GM18858 (cell line): ENCODE data around the gene ARSK.

Source experiments
- ATAC-seq: cut with Tn5 transposase; IDR thresholded peaks from one replicate; pipeline ENCODE4 v1.9.1; 2021; ENCODE audit not compliant: unreplicated experiment

The ARSK gene

DNA sequence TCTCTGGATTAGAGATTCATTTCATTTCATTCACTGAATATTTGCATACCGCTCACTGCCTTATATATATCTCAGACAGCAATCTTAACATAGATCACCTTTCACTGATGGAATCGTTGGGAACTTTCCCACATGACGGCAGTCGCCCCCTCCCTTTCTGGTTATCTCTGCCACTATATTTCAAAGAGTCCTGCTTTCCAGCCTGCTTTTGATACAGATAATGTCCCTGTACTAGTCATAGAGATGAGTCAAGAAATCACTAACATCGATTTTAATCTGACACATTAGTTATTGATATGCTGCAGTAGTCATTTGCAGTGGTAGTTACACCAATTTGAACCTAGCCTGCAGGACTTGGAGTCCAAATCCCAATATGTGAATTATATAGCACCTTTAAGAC, 8.5 kb downstream of the ARSK start:
- no peak for ATAC-seq

DNA sequence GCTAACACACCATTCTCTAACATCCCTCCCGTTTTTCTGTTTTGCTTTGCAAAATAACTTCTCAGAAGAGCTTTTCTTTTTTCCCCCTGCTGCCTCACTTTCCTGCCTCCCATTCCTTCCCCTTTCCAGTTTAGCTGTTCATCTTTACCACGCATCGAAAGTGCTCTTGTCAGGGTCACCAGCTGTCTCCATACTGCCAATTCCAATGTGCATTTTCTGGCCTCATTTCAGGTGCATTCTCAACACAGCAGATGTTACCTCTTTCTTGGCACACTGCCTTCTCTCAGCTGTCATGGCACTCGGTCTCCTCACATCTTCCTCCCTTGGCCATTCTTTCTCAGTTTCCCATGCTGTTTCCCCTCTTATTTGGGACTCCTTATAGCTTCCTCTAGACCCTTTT, 9.5 kb downstream of the ARSK start:
- ATAC-seq = no peak

DNA sequence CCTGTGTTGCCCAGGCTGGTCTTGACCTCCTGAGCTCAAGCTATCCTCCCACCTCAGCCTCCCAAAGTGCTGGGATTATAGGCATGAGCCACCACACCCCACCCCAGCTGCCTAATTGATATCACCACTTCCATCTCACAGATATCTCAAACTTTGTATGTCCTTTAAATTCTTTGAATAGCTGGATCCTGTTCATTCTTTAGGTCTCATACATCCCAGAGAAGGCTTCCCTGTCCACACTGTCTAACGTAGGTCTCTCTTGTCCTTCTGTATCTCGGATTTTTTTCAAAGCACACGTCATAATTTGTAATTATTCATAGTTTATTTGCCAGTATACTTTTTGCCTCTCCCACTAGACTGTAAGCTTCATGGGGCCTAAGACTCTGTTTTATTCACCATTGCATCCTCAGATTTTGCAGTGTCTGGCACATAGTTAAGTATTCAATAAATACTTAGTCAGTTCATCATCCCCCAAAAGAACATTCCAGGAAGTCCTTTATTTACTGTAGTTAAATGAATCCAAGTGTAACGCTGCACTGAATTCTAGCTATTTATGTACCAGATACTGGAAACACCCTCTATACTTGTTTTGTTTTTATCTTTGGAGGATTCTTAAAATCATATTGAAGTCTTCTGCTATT, 10.5 kb downstream of the ARSK start:
- no peak for ATAC-seq

DNA sequence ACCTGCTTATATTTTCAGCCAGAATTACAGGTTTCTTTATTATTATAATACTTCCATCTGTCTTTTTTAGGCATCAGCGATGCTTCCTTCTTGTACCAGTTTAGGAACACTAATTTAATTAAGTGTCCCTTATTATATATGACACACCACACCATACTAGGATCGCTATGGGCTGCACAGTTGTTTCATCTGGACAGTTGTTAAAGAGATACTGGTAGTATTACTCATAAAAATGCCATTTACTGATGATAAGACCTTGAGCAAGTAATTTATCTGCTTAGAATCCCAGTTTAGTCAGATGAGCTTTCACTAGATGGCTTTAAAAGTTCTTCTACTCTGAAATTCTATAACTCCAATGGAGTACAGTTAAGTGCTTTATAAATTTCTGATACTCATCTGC, 17.1 kb downstream of the ARSK start:
- ATAC-seq = no peak

DNA sequence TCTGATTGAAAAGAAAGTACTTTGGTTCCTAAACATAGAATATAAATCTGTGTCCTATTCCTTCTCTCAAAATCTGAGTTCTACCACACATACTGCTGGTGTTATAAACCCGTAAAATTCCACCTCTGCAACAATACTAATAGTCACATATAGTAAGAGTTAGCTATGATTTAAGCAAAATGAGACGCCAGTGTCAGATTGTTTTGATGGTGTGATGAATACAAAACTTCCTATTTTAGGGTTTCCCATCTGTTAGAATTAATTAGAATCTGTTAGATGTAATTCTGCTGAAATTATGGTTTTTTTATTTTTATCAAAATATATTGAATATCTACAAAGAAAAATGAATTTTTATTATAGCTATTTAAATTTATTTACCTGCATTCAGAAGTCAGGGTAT, 26.7 kb downstream of the ARSK start:
- ATAC-seq = no peak

DNA sequence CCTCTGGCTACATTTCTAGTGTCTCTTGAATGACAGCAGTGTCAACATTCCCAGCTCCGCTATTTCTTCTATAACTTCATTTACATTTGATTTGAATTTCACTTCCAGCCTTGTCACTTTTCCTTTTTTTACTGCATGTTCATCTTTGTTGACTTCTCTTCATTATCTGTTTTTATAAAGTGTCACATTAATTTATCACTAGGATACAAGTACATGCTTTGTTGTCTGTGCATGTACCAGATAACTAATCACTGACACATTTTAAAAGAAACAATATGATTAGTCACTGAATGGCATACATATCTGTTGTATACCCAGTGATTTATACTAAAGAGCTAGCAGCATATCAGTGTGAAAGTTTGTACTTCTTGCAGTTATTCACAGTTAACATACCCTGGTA, 29.1 kb downstream of the ARSK start:
- ATAC-seq = no peak

GRCh38 chr5:95590880-95591279, 36.0 kb downstream of the ARSK start:
- no peak for ATAC-seq

- ATAC-seq = peak; percentile 95
These were observed 36.6 kb downstream of the ARSK start for GRCh38 chr5:95591490-95591901.

DNA sequence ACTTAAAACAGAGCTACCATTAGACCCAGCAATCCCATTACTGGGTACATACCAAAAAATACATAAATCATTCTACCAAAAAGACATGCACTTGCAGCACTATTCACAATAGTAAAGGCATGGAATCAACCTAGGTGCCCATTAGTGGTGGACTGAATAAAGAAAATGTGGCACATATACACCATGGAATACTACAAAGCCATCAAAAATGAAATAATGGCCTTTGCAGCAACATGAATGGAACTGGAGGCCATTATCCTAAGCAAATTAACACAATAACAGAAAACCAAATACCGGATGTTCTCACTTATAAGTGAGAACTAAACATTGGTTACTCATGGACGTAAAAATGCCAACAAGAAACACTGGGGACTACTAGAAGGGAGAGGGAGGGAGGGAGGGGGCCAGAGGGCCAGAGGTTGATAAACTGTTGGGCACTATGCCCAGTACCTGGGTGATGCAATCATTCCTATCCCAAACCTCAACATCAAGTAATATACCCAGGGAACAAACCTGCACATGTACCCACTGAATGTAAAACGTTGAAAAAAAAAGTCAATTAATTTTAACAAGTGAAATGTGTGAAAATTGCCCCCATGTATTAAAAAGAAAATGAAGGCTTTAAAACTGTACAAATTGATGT, 40.5 kb downstream of the ARSK start:
- no peak for ATAC-seq

DNA sequence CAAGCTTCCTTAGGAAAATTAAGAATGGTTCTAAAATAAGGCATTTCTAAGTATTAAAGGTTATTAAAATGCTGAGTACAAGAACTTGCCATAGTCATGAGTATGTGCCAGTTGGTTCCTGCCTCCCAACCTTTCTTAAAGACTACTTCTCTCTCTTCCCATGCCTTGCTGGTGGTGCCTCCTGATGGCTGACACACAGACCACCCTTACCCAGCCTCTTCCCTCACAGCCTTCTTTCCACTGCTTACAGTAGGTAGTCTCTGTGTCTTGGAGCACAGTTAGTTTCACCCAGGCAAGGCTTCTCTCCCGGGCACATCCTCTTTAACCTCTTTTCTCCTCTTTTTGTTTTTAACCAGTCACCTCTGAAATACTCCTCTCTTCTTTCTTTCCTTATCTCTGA, 44.4 kb downstream of the ARSK start:
- no peak for ATAC-seq

- no peak for ATAC-seq
These were observed 45.7 kb downstream of the ARSK start for GRCh38 chr5:95600557-95600956.

- ATAC-seq = no peak
These were observed 50.9 kb downstream of the ARSK start for GRCh38 chr5:95605786-95606185.

DNA sequence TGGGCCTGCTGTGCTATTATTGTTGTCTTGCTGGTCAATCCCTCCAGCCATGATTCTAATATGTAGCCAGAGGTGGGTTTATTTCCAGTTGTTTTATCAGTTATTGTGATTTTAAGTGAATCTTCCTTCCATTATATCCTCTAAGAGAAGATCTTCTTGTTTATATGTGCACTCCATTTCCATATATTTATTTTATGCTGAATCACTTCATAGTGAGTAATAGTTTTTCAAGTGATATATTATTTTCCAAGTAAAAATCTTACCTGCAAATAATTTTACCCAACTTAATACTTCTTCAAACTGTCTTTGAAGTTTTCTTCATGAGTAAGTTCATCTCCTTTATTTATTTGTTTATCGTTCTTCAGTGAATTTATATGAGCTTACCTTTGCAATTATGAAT, 51.5 kb downstream of the ARSK start:
- no peak for ATAC-seq

GRCh38 chr5:95609711-95610110, 54.8 kb downstream of the ARSK start:
- ATAC-seq = no peak

DNA sequence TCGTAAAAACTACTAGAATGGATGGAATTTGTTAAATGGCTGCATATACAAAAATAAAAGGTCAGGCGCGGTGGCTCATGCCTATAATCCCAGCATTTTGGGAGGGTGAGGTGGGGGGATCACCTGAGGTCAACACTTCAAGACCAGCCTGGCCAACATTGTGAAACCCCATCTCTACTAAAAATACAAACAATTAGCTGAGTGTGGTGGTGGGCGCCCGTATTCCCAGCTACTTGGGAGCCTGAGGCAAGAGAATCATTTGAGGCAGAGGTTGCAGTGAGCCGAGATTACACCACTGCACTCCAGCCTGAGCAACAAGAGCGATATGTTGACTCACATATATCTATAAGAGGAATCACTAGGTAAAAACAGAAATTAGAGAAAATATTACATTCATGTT, 55.6 kb downstream of the ARSK start:
- no peak for ATAC-seq

DNA sequence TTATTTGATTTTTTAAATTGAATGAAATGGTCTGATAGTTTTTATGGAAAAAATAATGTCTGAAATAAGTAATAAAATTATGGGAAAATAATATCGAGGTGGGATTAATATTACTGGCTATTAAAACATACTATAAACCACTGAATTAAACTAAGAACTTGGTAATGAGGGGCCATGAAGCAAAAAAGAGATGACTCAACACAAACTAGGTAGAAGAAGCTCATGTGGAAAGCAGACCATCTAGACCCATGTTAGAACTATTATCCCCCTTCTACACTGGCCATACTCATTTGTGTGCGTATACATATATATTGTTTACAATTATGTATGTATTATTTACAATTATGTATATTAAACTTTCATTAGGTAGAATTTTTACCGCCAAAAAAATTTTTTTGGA, 56.5 kb downstream of the ARSK start:
- ATAC-seq = no peak

DNA sequence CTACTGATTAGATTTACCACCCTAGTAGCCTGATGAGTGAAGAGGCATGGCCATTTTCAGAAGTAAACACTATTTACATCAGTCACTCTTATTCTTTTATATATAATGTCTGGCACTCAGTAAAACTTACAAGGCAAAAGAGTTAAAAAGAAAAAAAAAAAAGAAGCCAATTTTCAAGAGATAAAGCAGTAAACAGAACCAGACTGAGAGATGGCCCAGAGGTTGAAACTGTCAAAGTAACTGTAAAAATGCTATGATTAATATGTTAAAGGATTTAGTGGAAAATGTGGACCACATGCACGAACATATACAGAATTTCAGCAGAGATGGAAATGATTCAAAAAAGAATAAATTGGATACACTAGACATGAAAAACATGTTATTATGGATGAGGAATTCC, 58.6 kb downstream of the ARSK start:
- no peak for ATAC-seq

DNA sequence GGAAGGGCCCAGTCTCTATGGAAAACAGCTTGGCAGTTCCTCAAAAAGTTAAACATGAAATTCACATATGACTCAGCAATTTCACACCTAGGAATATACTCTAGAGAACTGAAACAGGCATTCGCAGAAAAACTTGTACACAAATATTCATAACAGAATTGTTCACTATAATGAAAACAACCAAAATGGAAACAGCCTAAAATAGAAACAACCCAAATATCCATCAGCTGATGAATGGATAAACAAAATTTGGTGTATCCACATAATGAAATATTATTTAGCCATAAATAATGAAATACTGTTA, 60.2 kb downstream of the ARSK start:
- ATAC-seq = peak; percentile 41

DNA sequence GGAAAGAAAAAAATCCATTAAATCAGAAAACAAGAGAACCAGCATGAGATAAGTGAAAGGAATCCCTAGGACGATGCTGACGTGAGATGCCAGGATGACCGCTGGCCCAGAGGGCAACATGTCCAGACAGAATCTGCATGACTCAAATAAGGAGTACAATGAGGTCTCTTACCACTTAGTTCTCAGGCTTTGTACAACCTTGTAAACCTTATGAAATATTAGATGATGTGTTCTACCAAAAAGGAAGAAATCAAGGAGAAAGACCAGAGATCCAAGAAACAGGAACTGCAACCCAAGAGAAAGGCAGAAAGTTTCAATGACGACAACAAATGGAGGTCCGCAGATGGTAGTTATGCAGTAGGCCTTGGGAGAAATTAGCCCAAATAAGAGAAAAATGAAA, 62.2 kb downstream of the ARSK start:
- peak; percentile 30 for ATAC-seq

DNA sequence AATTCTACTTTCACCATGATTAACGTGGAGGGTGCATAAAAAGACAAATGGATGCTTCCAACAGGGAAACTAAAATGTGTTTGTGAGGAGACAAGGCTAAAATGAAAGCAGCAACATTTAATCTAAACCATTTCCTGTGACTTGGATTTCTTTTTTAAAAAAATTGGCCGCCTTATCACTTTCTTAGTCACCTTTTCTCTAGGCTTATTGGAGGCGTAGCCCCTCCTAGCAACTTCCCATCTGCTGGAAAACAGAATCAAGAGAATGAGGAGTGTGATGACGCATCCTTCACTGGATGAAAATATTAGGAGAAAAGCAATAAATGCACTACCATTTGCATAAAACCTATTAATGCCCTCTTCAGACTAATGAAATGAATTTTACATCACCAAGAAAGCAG, 64.2 kb downstream of the ARSK start:
- ATAC-seq = no peak

GRCh38 chr5:95619514-95620029, 64.7 kb downstream of the ARSK start:
- ATAC-seq = no peak

DNA sequence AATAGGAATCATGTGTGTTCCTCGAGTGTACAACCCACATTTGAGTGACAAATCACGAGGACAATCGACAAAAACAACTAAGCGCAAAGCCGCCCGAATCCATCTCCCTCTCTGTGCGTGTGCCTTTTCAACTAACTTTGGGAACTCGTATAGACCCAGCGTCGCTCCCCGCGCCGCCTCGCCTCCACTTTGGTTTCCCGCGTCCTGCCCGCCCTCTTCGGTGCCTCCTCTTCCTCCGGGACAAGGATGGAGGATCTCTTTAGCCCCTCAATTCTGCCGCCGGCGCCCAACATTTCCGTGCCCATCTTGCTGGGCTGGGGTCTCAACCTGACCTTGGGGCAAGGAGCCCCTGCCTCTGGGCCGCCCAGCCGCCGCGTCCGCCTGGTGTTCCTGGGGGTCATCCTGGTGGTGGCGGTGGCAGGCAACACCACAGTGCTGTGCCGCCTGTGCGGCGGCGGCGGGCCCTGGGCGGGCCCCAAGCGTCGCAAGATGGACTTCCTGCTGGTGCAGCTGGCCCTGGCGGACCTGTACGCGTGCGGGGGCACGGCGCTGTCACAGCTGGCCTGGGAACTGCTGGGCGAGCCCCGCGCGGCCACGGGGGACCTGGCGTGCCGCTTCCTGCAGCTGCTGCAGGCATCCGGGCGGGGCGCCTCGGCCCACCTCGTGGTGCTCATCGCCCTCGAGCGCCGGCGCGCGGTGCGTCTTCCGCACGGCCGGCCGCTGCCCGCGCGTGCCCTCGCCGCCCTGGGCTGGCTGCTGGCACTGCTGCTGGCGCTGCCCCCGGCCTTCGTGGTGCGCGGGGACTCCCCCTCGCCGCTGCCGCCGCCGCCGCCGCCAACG, 65.3 kb downstream of the ARSK start, which contains the start of gene GPR150:
Gene GPR150 (plus strand): TSS at position 58 of the 840 bp plus-strand sequence. CDS start 189 bp downstream, at position 247.
- peak; percentile 45 for ATAC-seq
